Measurements from ENCODE around the gene JADE1.

DNA sequence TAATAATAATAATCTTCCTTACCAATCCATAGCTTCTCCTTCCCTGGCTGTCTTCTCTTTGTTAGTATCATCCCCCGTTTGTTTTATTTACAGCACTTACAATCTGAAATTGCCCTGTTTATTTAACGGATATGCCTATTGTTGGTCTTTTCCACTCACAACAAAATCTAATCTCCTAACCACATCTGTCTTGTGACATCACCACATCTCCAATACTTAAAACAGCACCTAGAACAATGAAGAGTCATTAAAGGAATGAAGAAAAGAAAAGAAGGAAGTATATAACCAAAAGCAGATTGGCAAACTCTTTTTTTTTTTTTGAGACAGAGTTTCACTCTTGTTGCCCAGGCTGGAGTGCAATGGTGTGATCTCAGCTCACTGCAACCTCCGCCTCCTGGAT, 38.7 kb upstream of the JADE1 start:
- TF ChIP-seq, protein P1, sequence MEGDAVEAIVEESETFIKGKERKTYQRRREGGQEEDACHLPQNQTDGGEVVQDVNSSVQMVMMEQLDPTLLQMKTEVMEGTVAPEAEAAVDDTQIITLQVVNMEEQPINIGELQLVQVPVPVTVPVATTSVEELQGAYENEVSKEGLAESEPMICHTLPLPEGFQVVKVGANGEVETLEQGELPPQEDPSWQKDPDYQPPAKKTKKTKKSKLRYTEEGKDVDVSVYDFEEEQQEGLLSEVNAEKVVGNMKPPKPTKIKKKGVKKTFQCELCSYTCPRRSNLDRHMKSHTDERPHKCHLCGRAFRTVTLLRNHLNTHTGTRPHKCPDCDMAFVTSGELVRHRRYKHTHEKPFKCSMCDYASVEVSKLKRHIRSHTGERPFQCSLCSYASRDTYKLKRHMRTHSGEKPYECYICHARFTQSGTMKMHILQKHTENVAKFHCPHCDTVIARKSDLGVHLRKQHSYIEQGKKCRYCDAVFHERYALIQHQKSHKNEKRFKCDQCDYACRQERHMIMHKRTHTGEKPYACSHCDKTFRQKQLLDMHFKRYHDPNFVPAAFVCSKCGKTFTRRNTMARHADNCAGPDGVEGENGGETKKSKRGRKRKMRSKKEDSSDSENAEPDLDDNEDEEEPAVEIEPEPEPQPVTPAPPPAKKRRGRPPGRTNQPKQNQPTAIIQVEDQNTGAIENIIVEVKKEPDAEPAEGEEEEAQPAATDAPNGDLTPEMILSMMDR (IDR thresholded peaks at IDR 0.05; ENCODE audit: insufficient read depth, low read length, poor library complexity, severe bottlenecking), result no peak
- TF ChIP-seq EZH2phosphoT487 (conservative IDR thresholded peaks at IDR 0.05; ENCODE audit: low read length), result no peak
